OCI-M1 (cell line): ENCODE results near the gene SORCS1.

Experiments used
- DNase-seq: peaks from one replicate; lab custom pipeline; 2025; lab: John Stamatoyannopoulos, UW

The SORCS1 gene

GRCh38 chr10:106992055-106992454, 172.5 kb downstream of the SORCS1 start:
- DNase-seq, result peak; percentile 61

GRCh38 chr10:106991091-106991490, 173.4 kb downstream of the SORCS1 start:
- DNase-seq, result no peak

- no peak for DNase-seq
Observed at GRCh38 chr10:106987362-106987761, 177.1 kb downstream of the SORCS1 start.

- DNase-seq, result no peak
Observed at GRCh38 chr10:106982268-106982667, 182.2 kb downstream of the SORCS1 start.

GRCh38 chr10:106981452-106982075, 182.9 kb downstream of the SORCS1 start:
- DNase-seq, result no peak

- peak; percentile 50 for DNase-seq
Observed at GRCh38 chr10:106980495-106981451, 183.7 kb downstream of the SORCS1 start.

GRCh38 chr10:106978756-106979155, 185.8 kb downstream of the SORCS1 start:
- DNase-seq, result no peak

- DNase-seq, result no peak
Observed at GRCh38 chr10:106973716-106974115, 190.8 kb downstream of the SORCS1 start.

GRCh38 chr10:106973288-106973687, 191.2 kb downstream of the SORCS1 start:
- DNase-seq, result no peak

GRCh38 chr10:106972381-106972780, 192.1 kb downstream of the SORCS1 start:
- DNase-seq, result no peak

- DNase-seq, result no peak
Observed at GRCh38 chr10:106971411-106971831, 193.1 kb downstream of the SORCS1 start.

- peak; percentile 37 for DNase-seq
Observed at GRCh38 chr10:106967452-106967851, 197.1 kb downstream of the SORCS1 start.

GRCh38 chr10:106960812-106961211, 203.7 kb downstream of the SORCS1 start:
- no peak for DNase-seq

- DNase-seq, result peak; percentile 72
Observed at GRCh38 chr10:106959521-106959920, 205.0 kb downstream of the SORCS1 start.

- peak; percentile 61 for DNase-seq
Observed at GRCh38 chr10:106958589-106959361, 205.7 kb downstream of the SORCS1 start.

GRCh38 chr10:106957823-106958588, 206.5 kb downstream of the SORCS1 start:
- peak; percentile 87 for DNase-seq

GRCh38 chr10:106956216-106956915, 208.1 kb downstream of the SORCS1 start:
- no peak for DNase-seq

- DNase-seq, result no peak
Observed at GRCh38 chr10:106955133-106955532, 209.4 kb downstream of the SORCS1 start.

- DNase-seq, result no peak
Observed at GRCh38 chr10:106952033-106952432, 212.5 kb downstream of the SORCS1 start.

GRCh38 chr10:106949680-106950478, 214.6 kb downstream of the SORCS1 start:
- no peak for DNase-seq
